Measurements from ENCODE around the gene MTOR.

The MTOR gene

DNA sequence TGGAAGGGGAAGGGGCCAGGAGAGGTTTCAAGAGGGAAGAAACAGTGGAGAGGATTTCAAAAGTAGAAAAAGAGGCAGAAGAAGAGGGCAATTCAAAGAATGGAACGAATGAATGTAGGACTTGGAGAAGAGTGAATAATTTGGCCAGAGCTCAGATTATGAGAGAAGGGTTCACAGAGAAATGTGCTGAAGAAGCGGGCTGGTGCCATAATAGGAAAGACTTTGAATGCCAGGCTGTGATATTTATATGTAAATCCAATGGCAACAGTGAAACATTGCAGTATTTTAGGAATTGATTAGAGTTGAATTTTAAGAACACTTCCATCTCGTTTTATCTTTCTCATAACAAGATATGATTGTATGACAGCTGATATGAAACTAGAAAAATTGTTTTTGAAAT is 109.2 kb downstream of the MTOR start:
- TF ChIP-seq, protein P1, sequence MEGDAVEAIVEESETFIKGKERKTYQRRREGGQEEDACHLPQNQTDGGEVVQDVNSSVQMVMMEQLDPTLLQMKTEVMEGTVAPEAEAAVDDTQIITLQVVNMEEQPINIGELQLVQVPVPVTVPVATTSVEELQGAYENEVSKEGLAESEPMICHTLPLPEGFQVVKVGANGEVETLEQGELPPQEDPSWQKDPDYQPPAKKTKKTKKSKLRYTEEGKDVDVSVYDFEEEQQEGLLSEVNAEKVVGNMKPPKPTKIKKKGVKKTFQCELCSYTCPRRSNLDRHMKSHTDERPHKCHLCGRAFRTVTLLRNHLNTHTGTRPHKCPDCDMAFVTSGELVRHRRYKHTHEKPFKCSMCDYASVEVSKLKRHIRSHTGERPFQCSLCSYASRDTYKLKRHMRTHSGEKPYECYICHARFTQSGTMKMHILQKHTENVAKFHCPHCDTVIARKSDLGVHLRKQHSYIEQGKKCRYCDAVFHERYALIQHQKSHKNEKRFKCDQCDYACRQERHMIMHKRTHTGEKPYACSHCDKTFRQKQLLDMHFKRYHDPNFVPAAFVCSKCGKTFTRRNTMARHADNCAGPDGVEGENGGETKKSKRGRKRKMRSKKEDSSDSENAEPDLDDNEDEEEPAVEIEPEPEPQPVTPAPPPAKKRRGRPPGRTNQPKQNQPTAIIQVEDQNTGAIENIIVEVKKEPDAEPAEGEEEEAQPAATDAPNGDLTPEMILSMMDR (IDR thresholded peaks at IDR 0.05; ENCODE audit: borderline replicate concordance, control extremely low read depth, extremely low read depth, insufficient read depth, missing control alignments) = no peak
- DNase-seq (ENCODE audit: low spot score) = no peak
- in situ Hi-C loops (cut with MboI; ENCODE audit: low sequenced_read_pairs, unreplicated experiment) = no loop called here

DNA sequence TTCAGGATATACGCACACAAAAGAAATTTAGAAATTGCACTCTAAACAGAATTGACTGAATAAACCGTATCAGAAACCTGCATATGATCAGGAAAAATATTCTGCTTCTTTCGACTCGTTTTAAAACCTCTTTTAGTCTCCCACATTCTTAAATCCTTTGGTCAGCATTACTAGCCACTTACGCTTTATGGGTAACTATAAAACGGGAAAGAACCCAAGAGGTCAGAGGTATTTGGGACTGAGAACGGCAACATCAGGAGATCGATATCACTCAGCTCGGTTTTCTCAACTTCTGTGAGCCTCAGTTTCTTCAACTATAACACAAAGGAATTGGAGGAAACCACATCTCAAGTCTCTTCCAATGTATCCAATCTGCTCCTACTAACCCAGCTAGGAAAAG is 109.6 kb downstream of the MTOR start:
- TF ChIP-seq, protein P1 (IDR thresholded peaks at IDR 0.05; ENCODE audit: borderline replicate concordance, control extremely low read depth, extremely low read depth, insufficient read depth, missing control alignments) = no peak
- DNase-seq (ENCODE audit: low spot score) = no peak

DNA sequence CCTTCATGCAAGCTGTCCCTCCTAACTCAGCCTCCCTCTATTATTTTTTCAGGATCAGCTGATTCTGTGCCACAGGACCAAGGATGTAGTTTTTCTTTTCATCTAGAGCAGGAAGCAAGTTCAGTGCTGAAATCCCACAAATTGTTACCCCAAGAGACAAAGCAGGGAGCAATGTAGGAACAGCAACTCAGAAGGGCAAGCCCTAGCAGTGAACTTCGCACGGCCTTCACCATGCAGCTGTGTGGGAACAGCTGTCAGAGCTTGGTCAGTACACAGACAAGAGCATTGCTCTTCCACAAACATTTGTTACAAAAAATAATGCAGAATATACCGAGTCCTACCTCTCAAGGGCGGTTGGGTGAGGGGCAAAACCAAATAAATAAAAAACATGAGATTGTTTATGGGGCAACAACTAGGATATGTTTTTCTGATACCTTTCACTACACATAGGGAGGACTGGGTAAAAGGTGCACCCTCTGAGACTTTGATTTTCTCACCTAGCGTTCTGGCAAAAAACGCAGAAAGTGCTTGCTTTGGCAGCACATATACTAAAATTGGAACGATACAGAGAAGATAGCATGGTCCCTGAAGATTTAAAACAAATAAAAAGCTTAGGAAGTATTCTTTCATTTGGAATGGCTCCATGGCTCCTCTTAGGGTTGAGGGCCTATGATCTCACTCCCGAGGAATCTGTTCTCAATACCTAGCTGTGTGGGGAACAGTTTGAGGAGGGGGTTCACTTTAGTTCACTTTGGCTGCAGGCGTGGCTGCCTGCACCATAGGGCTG is 110.3 kb downstream of the MTOR start:
- DNase-seq (ENCODE audit: low spot score) = no peak

More for the DNA sequence above, 109.6 kb downstream of the MTOR start:
- in situ Hi-C loops (cut with MboI; ENCODE audit: low sequenced_read_pairs, unreplicated experiment) = no loop called here

DNA sequence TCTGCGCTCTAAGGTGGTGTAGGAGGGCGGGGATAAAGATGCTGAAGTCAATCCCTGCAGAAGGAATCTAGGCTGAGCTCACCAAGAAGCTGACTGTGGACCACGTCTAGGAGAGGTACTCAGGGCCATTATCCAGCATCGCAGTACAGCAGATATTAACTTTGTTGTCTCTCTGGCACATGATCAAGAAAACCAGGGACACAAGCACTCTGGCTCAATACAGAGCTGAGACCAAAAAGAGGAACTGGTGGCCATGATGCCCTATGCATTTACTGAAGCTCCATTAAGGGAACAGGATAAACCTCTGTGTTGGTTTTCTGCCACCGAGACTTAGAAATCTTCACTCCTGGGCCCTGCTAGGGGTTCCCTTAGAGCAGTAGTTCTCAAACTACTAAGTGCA is 111.2 kb downstream of the MTOR start:
- no peak for DNase-seq (ENCODE audit: low spot score)
- in situ Hi-C loops (cut with MboI; ENCODE audit: low sequenced_read_pairs, unreplicated experiment) = no loop called here
- TF ChIP-seq, protein P1 (IDR thresholded peaks at IDR 0.05; ENCODE audit: borderline replicate concordance, control extremely low read depth, extremely low read depth, insufficient read depth, missing control alignments) = no peak

More for the DNA sequence above, 110.3 kb downstream of the MTOR start:
- in situ Hi-C loops (cut with MboI; ENCODE audit: low sequenced_read_pairs, unreplicated experiment) = no loop called here
- TF ChIP-seq, protein P1 (IDR thresholded peaks at IDR 0.05; ENCODE audit: borderline replicate concordance, control extremely low read depth, extremely low read depth, insufficient read depth, missing control alignments) = no peak

DNA sequence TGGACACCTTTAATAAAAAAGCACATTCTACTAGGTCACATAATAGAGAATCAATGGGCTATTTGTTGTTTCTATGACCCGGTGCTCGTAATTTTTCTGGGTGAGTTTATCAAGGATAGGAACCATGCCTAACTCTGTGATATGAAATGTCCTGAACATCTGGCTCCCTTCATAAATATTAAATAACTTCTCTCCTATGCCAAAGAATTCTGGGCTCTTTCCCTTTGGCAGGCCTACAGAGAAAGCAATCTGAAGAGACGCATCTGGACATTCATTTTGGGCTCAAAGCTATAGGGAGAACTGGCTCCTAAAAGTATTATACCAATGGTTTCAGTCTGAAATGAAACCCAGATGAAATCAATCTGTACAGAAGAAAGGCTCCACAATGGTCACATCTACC is 112.0 kb downstream of the MTOR start:
- in situ Hi-C loops (cut with MboI; ENCODE audit: low sequenced_read_pairs, unreplicated experiment) = no loop called here
- no peak for DNase-seq (ENCODE audit: low spot score)
- TF ChIP-seq, protein P1 (IDR thresholded peaks at IDR 0.05; ENCODE audit: borderline replicate concordance, control extremely low read depth, extremely low read depth, insufficient read depth, missing control alignments) = no peak

DNA sequence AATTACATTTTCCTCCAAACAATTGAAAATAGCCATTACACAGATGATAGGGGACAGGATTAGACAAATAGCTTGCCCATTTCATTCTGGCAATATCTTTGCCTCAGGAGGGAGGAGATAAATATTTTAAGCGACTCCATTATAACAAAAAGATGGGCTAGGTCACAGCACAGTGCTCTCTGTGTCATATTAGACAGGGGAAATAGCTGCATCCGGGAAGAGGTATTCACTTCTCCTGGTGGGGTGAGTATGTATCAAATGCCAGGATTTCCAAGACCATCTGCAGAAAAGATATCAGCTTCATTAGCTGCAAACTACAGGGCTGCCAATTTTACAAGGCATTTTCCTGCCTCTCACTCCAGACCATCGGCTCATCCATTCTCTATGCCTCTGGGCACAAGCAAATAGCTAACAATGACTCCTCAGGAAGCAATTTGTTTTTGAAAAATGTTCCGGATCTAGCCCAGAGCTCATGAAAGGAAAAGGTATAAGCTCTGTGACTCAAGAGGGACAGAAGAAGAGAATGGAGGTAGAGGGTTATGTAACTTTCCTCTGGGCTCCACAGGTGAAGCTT is 115.1 kb downstream of the MTOR start:
- no peak for DNase-seq (ENCODE audit: low spot score)
- TF ChIP-seq, protein P1 (IDR thresholded peaks at IDR 0.05; ENCODE audit: borderline replicate concordance, control extremely low read depth, extremely low read depth, insufficient read depth, missing control alignments) = no peak
- in situ Hi-C loops (cut with MboI; ENCODE audit: low sequenced_read_pairs, unreplicated experiment) = no loop called here

Measured in GM13976 (cell line).